Stimulated activated memory B cell treated with anti-CD40 and anti-IgM and Interleukin-4, amounts not matched to agents 10 μg/mL and 1 μg/mL and 100 μg/mL, for 72 hours (primary cell): ENCODE measurements around the gene SPTLC3.

Source experiments
- ATAC-seq: fragments of 150-1000 bp; cut with Tn5 transposase; 2 replicates; pipeline ENCODE4 v1.10.0; 2021
- H3K27ac Mint-ChIP-seq: one replicate; pipeline ENCODE4 v1.8.0; 2022; ENCODE audit warnings: mild to moderate bottlenecking, mixed read lengths
- H3K27me3 Mint-ChIP-seq: one replicate; pipeline ENCODE4 v1.8.0; 2022; ENCODE audit warnings: mixed read lengths
- H3K36me3 Mint-ChIP-seq: one replicate; pipeline ENCODE4 v1.8.0; 2022; ENCODE audit warnings: mixed read lengths
- H3K4me1 Mint-ChIP-seq: one replicate; pipeline ENCODE4 v1.8.0; 2022; ENCODE audit warnings: mixed read lengths
- H3K4me3 Mint-ChIP-seq: one replicate; pipeline ENCODE4 v1.8.0; 2022; ENCODE audit warnings: mild to moderate bottlenecking, moderate library complexity, mixed read lengths
- H3K9me3 Mint-ChIP-seq: one replicate; pipeline ENCODE4 v1.8.0; 2022; ENCODE audit warnings: mixed read lengths

The SPTLC3 gene

GRCh38 chr20:13148402-13148801 lies 139.6 kb downstream of the SPTLC3 start:
- no peak overlapping the region for H3K4me3 Mint-ChIP-seq
- H3K36me3 Mint-ChIP-seq, result no peaks in the 10 kb centered on the region
- no peak overlapping the region for H3K27ac Mint-ChIP-seq
- H3K4me1 Mint-ChIP-seq, result no peaks in the 10 kb centered on the region
- no peak for ATAC-seq
- peaks cover 4% of the 10 kb centered on the region for H3K9me3 Mint-ChIP-seq
- no peaks in the 10 kb centered on the region for H3K27me3 Mint-ChIP-seq

GRCh38 chr20:13148961-13149360 lies 140.2 kb downstream of the SPTLC3 start:
- ATAC-seq, result no peak
- H3K36me3 Mint-ChIP-seq, result no peaks in the 10 kb centered on the region
- no peaks in the 10 kb centered on the region for H3K4me1 Mint-ChIP-seq
- no peaks in the 10 kb centered on the region for H3K27me3 Mint-ChIP-seq
- H3K4me3 Mint-ChIP-seq, result no peak overlapping the region
- H3K27ac Mint-ChIP-seq, result no peak overlapping the region
- peaks cover 1% of the 10 kb centered on the region for H3K9me3 Mint-ChIP-seq

- H3K36me3 Mint-ChIP-seq, result no peaks in the 10 kb centered on the region
- H3K4me3 Mint-ChIP-seq, result no peak overlapping the region
- no peaks in the 10 kb centered on the region for H3K4me1 Mint-ChIP-seq
- ATAC-seq, result no peak
- H3K27me3 Mint-ChIP-seq, result no peaks in the 10 kb centered on the region
- no peak overlapping the region for H3K27ac Mint-ChIP-seq
- H3K9me3 Mint-ChIP-seq, result no peaks in the 10 kb centered on the region
Measured at GRCh38 chr20:13149371-13150105, 140.8 kb downstream of the SPTLC3 start.

GRCh38 chr20:13158369-13158768 lies 149.6 kb downstream of the SPTLC3 start:
- Mint-ChIP-seq H3K36me3 (no peaks in the 10 kb centered on the region), H3K27me3 (peaks cover 14% of the 10 kb centered on the region), H3K4me1 (no peaks in the 10 kb centered on the region), H3K4me3 (no peak overlapping the region), H3K9me3 (no peaks in the 10 kb centered on the region), H3K27ac (no peak overlapping the region)
- no peak for ATAC-seq

- H3K27ac Mint-ChIP-seq, result no peak overlapping the region
- H3K9me3 Mint-ChIP-seq, result no peaks in the 10 kb centered on the region
- no peak for ATAC-seq
- H3K4me1 Mint-ChIP-seq, result no peaks in the 10 kb centered on the region
- no peak overlapping the region for H3K4me3 Mint-ChIP-seq
- H3K27me3 Mint-ChIP-seq, result peaks cover 14% of the 10 kb centered on the region
- H3K36me3 Mint-ChIP-seq, result no peaks in the 10 kb centered on the region
Measured at GRCh38 chr20:13159889-13160288, 151.1 kb downstream of the SPTLC3 start.

GRCh38 chr20:13165203-13165602 lies 156.4 kb downstream of the SPTLC3 start:
- H3K9me3 Mint-ChIP-seq, result no peaks in the 10 kb centered on the region
- no peaks in the 10 kb centered on the region for H3K4me1 Mint-ChIP-seq
- H3K27ac Mint-ChIP-seq, result no peak overlapping the region
- H3K36me3 Mint-ChIP-seq, result no peaks in the 10 kb centered on the region
- ATAC-seq, result no peak
- H3K4me3 Mint-ChIP-seq, result no peak overlapping the region
- peaks cover 13% of the 10 kb centered on the region for H3K27me3 Mint-ChIP-seq

- Mint-ChIP-seq H3K27ac (no peak overlapping the region), H3K4me3 (no peak overlapping the region), H3K27me3 (peaks cover 5% of the 10 kb centered on the region), H3K9me3 (no peaks in the 10 kb centered on the region), H3K4me1 (no peaks in the 10 kb centered on the region), H3K36me3 (no peaks in the 10 kb centered on the region)
- ATAC-seq, result no peak
Measured at GRCh38 chr20:13166011-13166410, 157.2 kb downstream of the SPTLC3 start.

- no peak for ATAC-seq
- Mint-ChIP-seq H3K4me3 (no peak overlapping the region), H3K36me3 (no peaks in the 10 kb centered on the region), H3K9me3 (no peaks in the 10 kb centered on the region), H3K27ac (no peak overlapping the region), H3K27me3 (peaks cover under 1% of the 10 kb centered on the region), H3K4me1 (no peaks in the 10 kb centered on the region)
Measured at GRCh38 chr20:13166437-13166836, 157.7 kb downstream of the SPTLC3 start.

GRCh38 chr20:13169086-13169485 lies 160.3 kb downstream of the SPTLC3 start:
- no peaks in the 10 kb centered on the region for H3K27me3 Mint-ChIP-seq
- no peak overlapping the region for H3K4me3 Mint-ChIP-seq
- no peak for ATAC-seq
- no peaks in the 10 kb centered on the region for H3K9me3 Mint-ChIP-seq
- H3K36me3 Mint-ChIP-seq, result no peaks in the 10 kb centered on the region
- H3K4me1 Mint-ChIP-seq, result no peaks in the 10 kb centered on the region
- H3K27ac Mint-ChIP-seq, result no peak overlapping the region

GRCh38 chr20:13170771-13171170 lies 162.0 kb downstream of the SPTLC3 start:
- Mint-ChIP-seq H3K27me3 (no peaks in the 10 kb centered on the region), H3K27ac (no peak overlapping the region), H3K4me3 (no peak overlapping the region), H3K4me1 (no peaks in the 10 kb centered on the region), H3K36me3 (no peaks in the 10 kb centered on the region), H3K9me3 (no peaks in the 10 kb centered on the region)
- ATAC-seq, result no peak

- peaks cover 9% of the 10 kb centered on the region for H3K9me3 Mint-ChIP-seq
- no peaks in the 10 kb centered on the region for H3K36me3 Mint-ChIP-seq
- peaks cover 3% of the 10 kb centered on the region for H3K27me3 Mint-ChIP-seq
- no peak for ATAC-seq
- no peaks in the 10 kb centered on the region for H3K4me1 Mint-ChIP-seq
- no peak overlapping the region for H3K27ac Mint-ChIP-seq
- H3K4me3 Mint-ChIP-seq, result no peak overlapping the region
Measured at GRCh38 chr20:13173201-13173600, 164.4 kb downstream of the SPTLC3 start.

GRCh38 chr20:13174402-13174801 lies 165.6 kb downstream of the SPTLC3 start:
- Mint-ChIP-seq H3K4me1 (no peaks in the 10 kb centered on the region), H3K36me3 (no peaks in the 10 kb centered on the region), H3K9me3 (peaks cover 14% of the 10 kb centered on the region), H3K27ac (no peak overlapping the region), H3K4me3 (no peak overlapping the region), H3K27me3 (peaks cover 8% of the 10 kb centered on the region)
- ATAC-seq, result no peak

- no peak for ATAC-seq
- H3K27ac Mint-ChIP-seq, result no peak overlapping the region
- peaks cover 21% of the 10 kb centered on the region for H3K27me3 Mint-ChIP-seq
- peaks cover 18% of the 10 kb centered on the region for H3K9me3 Mint-ChIP-seq
- H3K36me3 Mint-ChIP-seq, result no peaks in the 10 kb centered on the region
- no peaks in the 10 kb centered on the region for H3K4me1 Mint-ChIP-seq
- no peak overlapping the region for H3K4me3 Mint-ChIP-seq
Measured at GRCh38 chr20:13180986-13181889, 172.5 kb downstream of the SPTLC3 start.

- no peaks in the 10 kb centered on the region for H3K36me3 Mint-ChIP-seq
- peaks cover 20% of the 10 kb centered on the region for H3K27me3 Mint-ChIP-seq
- H3K9me3 Mint-ChIP-seq, result peaks cover 18% of the 10 kb centered on the region
- H3K27ac Mint-ChIP-seq, result no peak overlapping the region
- H3K4me3 Mint-ChIP-seq, result no peak overlapping the region
- no peaks in the 10 kb centered on the region for H3K4me1 Mint-ChIP-seq
- no peak for ATAC-seq
Measured at GRCh38 chr20:13183005-13183404, 174.2 kb downstream of the SPTLC3 start.

GRCh38 chr20:13186043-13186774 lies 177.4 kb downstream of the SPTLC3 start:
- H3K27me3 Mint-ChIP-seq, result peaks cover 13% of the 10 kb centered on the region
- H3K4me1 Mint-ChIP-seq, result no peaks in the 10 kb centered on the region
- no peak overlapping the region for H3K27ac Mint-ChIP-seq
- H3K4me3 Mint-ChIP-seq, result no peak overlapping the region
- H3K9me3 Mint-ChIP-seq, result peaks cover 12% of the 10 kb centered on the region
- no peak for ATAC-seq
- H3K36me3 Mint-ChIP-seq, result no peaks in the 10 kb centered on the region
